ENCODE measurements around the gene CCDC15.

The CCDC15 gene

DNA sequence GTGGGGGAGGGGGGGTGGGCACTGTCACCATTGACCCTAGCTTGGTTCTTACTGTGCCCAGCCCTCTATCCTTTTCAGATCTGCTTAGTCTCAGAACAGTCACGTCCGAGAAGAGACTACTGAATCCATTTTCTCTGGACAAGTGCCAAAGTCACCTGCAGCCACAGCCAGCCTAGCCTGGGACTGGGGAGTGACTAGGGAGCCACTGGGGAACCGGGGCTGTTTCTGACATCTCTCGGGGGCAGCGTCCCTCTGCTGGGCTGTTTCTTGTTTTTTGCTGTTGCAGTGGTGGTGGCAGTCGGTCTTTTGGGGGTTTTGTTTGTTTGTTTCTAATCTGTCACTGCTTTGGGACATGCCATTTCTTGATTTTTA, 117.8 kb downstream of the CCDC15 start:
- DNase-seq, result no peak

DNA sequence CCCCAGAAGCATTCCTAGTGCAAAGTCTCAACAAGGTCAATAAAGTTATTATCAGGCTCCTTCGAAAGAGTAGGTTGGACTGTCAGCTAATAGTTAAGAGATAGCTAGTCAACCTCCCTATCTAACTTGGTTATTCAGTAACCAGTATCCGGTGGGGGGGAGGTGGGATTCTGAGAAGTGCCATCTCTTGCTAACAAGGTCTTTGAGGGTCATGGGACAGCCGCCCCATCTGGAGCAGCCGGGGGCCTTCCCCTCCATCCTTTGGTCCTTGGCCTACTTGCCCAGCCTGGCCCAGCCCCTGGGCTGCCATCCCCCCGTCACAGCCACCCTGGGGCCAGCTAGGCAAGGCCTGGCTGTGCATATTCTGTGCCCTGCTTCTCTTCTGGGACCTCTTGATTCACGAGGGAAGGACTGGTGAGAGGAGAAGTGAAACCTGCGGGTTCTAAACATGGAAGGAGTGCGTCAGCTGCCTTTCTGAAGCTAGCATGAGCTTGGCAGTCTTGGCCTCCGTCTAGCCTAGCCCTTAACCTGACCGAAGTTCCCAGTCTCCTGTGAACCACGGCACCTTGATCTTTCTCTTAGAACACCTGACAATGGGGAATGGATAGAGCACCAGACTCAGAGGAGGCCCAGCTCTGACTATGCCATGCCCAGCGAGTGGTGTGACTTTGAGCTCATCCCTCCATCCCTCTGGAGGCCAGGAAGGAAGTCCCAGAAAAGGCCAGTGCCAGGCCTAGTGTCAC, 118.4 kb downstream of the CCDC15 start:
- DNase-seq, result no peak

DNA sequence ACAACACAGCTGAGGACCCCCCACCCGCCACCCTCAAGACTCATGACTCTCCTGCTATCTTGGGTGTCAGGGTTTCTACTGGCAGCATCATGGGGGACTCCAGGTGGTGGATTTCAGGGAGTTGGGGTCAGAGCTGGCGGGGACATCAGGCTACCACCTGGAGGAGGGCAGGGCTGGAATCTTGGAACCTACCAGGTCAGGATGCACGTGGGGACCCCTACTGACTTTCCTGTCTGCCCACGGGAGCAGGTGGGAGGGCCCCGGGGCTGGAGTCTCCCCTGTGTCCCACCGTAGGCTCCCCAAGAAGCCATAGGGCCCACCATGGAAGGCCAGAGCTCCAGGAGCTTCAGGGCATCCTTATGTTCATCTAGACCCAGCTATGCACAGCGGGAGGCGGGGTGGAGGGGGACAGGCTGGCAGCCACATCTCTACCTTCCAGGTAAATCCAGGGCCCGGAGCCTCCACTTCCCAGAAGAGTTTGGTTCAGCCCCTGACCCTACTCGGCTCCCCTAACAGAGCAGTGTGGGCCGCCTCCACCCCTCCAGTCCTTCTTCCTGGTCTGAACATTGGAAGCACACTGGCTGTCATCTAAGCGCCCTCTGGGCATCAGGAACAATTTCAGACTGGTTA, 119.1 kb downstream of the CCDC15 start:
- no peak for DNase-seq

DNA sequence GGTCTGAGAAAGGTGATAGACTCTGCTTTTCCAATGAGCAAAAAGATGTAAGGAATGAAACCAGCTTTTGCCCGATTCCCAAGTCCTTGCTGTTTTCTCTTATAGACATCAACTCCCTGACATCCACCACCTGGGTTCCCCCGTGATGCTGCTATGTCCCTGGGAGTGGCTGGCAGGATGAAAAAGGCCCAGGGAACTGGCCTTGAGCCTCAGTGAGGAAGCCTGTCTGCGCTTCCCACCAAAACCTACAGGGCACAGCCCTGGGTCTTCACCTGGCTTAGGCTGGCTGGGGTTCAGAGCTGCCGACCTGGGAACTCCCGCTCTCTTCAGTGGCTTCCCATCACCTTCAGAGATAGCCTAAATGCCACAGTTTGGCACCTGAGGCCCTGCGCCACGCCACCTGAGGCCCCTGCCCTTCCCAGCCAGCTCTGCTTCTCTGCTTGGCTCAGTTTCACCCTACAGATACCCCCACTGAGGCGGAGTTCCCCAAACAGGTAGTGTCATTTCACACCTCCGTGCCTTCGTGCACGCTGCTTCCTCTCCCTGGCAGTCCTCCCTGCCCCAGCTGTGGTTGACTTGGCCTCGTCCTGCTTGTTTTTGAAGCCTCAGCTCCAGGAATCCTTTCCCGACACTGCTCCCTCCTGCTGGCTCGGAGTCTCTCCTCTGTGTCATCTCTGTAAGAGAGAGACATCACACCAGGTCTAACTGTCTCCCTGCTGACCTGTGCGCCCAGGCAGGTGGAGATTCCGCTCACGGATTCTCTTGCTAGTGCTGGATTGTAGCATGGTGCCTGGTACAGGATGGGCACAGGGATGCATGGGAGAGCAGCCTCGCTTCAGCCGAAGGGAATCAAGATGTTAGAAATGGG, 119.8 kb downstream of the CCDC15 start:
- DNase-seq, result peak; percentile 11

DNA sequence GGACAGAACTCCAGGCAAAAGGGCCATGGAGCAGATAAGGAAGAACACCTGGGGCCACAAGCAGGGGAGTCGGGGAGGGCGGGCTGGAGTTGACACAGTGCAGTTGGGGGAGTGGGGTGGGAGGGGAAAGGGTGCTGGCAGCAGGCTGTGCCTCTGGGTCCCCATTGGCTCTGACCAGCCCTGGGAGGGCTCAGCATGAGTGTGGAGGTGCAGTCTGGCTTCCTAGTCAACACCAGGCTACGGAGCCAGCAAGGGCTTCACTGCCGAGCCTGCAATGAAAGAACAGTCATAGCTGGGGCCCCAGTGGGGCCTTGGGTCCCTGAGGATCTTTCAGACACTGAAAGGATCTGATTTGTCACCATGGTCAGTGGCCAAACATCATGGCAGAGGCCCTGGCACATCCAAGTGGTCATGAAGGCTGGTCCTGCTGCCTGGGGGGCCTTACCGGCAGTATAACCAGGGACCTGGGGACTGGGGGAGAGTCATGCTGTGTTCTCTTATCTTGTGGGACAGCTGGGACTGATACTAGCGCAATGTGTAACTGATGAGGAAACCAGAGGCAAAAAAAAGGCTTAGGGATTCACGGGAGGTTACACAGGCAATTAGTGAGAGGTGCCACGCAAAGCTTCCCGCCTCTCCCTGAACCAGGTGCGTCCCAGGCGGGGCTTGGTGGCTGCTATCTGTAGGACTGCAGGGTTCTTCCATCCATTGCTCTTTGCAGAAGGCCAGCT, 120.7 kb downstream of the CCDC15 start:
- DNase-seq, result no peak

DNA sequence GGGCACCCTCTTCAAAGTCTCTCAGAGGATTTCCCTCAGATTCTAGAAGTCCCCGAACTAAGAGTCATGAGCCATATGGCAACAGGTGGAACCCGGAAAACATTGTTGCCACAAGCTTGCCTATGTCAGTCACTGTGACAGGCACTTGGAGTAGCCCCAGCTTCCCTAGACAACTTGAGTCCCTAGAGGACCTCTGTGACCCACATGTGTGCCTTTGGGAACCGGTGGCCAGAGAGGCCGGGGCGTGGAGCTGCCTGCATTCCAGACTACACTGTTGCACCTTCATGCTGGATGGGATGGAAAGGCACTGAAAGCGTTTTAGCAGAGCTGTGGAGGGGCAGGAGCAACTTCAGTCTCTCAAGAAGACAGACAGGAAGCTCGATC, 121.2 kb downstream of the CCDC15 start:
- no peak for DNase-seq

DNA sequence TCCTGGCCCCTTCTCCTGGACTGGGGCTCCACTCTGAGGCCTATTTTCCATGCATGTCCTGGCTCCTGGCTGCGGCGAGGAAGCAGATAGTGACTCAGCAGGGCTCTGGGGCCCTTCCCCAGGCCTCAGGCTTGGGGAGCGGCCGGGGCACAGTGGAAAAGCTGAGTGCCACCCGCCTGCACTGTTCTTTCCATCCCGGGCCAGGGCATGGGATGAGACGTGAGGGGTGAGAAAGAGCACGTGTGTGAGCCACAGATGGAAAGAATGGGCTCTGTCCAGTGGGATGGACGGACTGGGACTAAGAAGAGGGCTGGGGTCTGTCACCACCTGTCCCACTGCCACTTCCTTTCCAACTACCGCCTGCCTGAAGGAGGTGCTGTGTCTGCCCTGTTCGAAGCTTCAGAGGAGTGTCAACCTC, 121.9 kb downstream of the CCDC15 start:
- no peak for DNase-seq

DNA sequence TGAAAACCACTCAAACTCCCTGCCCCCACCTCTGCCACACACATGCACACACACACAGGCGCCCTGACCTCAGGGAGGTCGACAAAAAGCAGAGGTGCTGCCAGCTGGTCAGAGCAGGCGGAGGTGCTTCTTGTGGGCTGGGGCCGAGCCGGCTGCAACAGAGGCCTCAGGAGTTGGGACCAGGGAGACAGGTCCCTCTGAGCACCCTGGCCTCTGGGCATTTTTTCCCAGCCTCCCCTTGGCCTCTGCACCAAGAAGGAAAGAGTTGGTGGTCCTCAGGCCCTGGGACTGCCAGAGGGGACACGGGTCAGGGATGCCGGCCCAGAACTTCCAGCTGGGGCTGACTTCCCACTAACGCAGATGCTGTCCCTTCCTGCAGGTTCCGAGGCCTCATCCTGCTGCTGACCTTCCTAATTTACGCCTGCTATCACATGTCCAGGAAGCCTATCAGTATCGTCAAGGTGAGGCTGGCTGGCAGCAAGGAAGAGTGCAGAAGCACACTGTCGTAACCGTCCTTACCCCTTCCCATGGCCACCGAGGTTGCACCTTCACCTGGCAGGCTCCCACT, 122.5 kb downstream of the CCDC15 start:
- DNase-seq, result no peak

DNA sequence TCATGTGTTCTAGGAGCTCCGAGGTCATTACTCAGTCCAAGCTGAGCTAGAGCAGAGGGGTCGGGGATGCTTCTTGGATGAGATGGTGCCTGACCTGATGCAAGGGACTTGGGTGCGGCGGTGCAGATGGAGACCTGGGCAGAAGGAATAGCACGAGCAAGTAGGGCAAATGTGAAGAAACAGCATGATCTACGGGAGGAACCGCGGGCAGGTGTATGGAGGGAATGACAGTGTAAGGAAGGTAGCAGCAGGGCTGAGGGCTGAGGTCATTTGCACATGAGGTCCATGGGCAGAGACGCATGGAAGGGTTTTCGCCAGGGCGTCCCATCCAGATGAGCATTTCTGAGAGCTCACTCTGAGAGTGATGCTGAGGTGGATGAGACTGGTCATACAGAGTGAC, 124.0 kb downstream of the CCDC15 start:
- no peak for DNase-seq

DNA sequence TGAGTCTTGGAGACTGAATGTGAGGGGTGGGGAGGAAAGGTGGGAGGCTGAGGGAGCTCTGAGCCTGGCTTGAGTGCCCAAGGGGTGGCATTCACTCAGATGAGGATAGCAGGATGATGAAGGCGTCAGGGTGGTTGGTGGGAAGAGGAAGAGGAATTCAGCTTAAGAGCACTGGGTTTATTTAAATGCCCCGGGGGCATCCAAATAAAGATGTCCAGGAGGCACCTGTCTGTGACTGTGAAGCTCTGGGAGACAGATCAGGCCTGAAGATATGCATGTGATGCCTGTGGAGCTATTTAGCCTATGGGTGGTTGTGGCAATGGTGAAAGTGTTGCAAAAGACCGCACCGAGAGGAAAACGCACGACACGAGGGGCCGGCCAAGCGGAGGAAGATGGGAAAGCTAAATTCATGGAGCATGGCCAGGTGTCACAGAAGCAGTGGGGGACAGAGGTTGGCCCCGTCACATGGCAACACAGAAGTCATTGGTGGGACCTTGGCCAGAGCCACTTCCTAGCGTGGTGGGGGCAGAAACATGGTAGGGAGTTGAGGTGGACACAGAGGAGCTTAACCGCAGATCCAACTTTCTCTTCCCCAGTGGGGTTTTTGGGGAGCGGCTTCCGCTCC, 124.6 kb downstream of the CCDC15 start:
- no peak for DNase-seq

DNA sequence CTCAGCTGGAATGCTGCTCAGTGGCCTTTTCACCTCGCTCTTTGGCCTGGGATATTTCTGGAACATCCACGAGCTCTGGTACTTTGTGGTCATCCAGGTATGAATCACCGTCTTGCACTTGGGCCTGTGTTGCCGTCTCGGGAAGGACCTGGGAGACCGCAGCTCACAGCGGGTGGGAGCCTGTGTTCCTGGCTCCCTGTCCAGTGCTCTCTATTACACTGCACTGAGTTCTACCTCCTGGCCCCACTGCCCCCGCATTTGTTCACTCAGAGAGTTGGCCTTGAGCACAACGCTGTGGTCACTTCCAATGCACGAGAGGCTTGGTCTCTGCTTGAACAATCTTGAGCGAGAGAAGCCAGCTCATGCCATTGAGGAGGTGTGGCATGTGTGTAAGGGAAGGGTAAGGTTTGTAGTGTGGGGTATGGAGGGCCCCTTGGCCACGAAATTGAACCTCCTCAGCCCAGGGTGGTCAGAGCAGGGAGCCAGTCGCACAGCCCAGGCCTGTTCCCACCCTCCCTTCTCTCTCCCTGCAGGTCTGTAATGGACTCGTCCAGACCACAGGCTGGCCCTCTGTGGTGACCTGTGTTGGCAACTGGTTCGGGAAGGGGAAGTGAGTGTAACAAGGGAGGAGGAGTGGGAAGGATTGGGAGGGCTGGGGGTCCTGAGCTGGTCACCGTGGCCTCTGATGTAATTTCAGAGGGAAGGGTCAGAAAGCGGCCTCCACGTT, 125.3 kb downstream of the CCDC15 start:
- no peak for DNase-seq

DNA sequence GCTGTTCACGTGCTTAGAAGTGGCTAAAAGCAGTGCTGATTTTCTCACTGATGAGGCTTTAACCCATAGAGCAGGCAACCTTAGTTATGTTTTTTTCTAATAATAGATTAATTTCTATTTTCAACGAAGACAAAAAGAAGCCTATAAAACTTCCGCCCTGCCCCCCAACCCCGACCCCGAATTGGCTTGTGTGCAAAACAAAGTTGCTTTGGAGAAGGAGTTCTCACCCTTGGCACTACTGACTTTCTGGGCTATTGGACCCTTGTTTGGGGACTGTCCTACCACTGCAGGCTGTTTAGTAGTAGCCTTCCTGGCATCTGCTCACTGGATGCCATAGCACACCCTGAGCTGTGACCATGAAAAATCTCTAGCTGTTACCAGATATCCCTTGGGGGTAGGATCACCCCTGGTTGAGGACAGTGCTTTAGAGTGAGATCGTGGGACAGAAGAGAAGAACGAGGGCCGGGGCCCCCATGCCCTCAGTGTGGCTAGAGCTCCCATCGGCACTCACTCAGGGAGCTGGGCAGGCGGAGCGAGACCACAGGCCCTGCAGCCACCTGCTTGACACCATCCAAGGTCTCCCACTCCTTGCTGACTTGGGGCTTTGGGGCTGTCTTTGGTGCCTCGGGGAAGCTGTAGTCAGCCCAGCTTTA, 126.0 kb downstream of the CCDC15 start:
- DNase-seq, result no peak

DNA sequence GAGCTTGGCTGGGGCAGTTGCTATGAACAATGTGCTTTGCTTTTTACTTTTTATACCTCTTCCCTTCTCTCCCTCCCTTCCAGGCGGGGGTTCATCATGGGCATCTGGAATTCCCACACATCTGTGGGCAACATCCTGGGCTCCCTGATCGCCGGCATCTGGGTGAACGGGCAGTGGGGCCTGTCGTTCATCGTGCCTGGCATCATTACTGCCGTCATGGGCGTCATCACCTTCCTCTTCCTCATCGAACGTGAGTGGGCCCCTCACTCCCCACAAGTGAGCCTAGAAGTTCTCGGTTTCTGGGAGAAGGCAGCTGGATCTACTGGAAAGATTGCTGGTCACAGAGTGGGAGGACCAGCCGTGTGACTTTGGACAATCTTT, 126.5 kb downstream of the CCDC15 start:
- no peak for DNase-seq

DNA sequence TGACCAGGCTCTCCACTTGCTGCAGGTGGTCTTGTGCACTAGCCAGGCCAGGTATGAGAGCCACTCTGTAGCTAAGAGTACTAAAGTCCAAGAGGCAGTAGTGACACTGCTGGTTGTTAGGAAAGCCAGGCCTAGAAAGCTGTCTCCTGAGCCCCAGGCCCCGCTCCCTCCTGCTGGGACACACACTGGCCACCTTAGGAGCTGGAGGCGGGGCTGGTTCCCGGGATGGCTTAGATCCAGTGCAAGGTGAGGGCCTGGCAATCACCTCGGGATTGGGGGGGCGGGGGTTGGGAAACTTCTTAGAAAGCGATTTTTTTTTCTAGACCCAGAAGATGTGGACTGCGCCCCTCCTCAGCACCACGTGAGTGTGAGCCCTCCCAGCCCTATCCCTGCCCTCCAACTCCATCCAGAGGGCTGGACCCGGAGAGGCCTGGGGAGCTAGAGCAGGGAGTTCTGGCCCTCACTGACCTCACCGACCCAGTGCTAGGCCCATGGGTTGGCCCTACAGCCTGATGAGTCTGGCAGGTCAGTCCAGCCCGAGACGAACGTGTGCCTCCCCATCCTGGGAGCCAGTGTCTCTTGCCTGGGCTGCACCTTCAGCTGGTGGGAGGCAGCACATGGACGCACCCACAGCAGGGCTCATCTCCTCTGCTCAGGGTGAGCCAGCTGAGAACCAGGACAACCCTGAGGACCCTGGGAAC, 127.2 kb downstream of the CCDC15 start:
- no peak for DNase-seq

DNA sequence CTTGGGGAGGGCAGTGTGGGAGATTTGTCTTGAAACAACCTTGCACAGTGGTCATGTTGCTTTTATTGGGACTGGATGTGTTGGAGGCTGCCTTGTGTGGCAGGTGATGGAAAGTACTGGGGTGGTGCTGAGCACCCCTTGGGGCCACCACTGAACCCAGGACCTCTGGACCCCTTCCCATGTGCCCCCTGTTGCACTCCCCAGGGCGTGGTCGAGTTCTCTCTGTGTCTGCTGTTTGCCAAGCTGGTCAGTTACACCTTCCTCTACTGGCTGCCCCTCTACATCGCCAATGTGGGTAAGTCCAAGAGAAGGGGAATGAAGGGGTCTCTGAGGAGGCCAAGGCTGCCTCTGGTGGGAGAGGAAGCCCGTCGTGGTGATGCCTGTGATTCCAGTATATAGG, 128.0 kb downstream of the CCDC15 start:
- no peak for DNase-seq

DNA sequence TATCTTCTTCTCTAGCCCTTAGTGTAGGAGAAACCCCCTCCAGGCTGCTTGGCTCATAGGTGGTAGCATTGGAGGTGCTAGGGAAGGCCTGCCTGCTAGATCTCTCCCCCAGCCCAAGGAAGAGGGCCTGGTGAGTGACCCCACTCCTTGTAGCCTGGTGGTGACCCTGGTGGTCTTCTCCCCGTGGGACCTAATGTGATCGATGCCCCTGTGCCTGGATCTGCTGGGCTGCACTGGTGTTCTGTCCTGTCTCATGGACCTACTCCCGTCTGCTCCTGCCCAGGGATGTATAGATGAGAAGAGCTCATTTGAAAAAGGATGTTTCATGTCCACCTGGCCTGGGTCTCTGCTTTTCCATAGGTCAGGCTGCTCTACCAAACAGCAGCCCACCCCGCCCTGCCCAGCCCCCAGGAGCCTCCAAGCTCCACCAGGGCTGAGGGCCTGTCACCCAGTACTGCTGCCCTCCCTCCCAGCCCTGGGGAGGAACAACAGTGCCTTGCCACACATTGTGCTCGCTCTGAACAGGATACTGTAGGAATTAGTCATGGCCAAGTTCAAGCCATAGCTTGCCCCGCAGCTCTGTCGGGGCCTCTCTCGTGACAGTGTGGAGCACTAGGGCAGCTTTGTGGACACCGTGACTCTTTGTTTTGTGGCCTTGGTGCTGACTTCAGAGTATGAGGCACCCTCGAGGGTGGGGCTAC, 128.8 kb downstream of the CCDC15 start:
- DNase-seq, result no peak

DNA sequence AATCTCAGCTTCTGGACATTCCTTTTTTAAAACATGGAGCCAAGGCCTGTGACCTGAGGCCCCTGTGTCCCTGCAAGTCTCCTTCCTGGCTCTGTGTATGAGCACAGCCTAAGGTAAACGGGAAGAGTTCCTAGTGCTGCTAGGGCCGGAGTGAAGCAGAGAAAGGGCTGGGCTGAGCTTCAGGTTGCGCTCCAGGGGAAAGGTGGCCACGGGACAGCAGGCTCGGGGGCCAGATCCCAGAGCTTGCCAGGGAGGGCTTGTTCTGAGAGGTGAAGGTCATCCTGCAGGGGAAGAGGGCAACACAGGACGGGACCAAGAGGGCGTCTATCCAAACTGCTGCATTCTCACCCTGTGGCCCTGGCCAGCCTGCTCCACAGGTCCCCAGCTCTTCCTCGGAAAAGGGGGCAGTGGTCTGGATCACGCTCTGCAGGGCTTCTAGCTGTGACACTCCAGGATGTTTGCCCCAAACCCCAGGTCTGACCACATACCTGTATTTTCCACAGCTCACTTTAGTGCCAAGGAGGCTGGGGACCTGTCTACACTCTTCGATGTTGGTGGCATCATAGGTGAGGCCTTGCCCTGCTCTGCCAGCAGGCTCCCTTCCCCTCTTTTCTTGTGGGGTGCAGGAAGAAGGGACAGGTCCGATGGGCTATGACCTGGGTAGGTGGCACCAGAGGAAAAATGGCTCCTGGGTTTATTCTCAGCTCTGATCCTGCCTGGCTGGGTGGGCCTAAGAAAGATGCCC, 129.5 kb downstream of the CCDC15 start:
- no peak for DNase-seq

DNA sequence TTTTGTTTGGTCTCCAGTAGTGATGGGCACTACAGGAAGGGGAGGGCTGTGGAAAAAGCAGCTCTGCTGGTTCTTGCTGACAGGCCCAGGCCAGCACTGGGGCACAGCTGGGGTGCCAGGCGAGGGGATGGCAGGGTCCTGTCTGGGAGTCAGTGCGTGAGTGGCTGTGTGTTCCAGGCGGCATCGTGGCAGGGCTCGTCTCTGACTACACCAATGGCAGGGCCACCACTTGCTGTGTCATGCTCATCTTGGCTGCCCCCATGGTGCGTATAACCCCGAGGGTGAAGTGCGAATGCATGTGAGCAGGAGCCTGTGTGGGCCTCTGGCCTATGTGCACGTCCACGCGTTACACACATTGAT, 130.0 kb downstream of the CCDC15 start:
- DNase-seq, result no peak

DNA sequence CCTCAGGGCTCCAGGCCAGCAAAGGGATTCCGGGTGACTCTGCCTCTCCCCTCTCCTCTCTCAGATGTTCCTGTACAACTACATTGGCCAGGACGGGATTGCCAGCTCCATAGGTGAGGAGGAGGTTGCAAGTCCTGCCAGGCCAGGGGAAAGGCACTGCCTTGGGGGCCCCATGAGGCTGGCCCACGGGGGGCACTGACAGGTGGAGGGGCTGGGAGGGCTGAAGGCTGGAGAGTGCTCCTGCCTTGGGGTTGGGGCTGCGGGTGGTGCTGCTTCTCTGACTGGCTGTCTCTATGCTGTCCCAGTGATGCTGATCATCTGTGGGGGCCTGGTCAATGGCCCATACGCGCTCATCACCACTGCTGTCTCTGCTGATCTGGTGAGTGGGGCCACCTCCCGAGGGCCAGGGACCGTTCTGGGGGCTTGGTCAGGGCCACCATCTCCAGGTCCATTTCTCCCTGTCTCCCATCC, 130.8 kb downstream of the CCDC15 start:
- DNase-seq, result no peak

Measured in stimulated activated CD8-positive, alpha-beta memory T cell treated with anti-CD3 and anti-CD28 coated beads, Interleukin-4, amount 100 ng/mL, for 48 hours (primary cell).